IMR-90 (cell line): ENCODE results near the gene AAMP.

Source experiments
- MAFK ChIP-seq: IDR thresholded peaks from 2 replicates; pipeline ENCODE4 v1.6.1; 2012; ENCODE audit warnings: low read depth, low read length, improper control_type of control experiment
- RCOR1 ChIP-seq: IDR thresholded peaks from 2 replicates; pipeline ENCODE4 v1.6.1; 2012; ENCODE audit warnings: mild to moderate bottlenecking, low read length, improper control_type of control experiment; ENCODE audit not compliant: insufficient replicate concordance
- TF ChIP-seq, protein P1 (sequence below): conservative IDR thresholded peaks from 2 replicates; pipeline ENCODE4 v1.5.1; 2012; ENCODE audit warnings: mild to moderate bottlenecking, low read depth, low read length, improper control_type of control experiment

DNA sequence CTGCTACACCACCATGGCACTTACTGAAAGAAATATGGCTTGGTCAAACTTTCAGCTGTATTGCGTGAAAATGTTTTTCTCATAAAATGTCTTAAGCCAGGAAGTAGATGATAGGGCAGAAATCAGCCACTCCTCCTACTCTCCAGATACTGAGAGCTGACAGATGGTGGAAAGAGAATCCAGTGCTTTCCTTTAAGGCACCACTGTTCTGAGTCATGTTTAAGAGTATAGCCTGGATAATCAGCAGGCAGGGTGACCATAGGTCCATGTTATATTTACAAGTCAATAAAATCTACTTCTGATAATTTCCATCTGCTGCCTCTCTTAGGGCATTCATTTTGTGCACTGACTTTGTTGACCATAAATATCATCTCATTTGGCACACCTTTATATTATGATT, 31.1 kb downstream of the AAMP start:
- TF ChIP-seq, protein P1, sequence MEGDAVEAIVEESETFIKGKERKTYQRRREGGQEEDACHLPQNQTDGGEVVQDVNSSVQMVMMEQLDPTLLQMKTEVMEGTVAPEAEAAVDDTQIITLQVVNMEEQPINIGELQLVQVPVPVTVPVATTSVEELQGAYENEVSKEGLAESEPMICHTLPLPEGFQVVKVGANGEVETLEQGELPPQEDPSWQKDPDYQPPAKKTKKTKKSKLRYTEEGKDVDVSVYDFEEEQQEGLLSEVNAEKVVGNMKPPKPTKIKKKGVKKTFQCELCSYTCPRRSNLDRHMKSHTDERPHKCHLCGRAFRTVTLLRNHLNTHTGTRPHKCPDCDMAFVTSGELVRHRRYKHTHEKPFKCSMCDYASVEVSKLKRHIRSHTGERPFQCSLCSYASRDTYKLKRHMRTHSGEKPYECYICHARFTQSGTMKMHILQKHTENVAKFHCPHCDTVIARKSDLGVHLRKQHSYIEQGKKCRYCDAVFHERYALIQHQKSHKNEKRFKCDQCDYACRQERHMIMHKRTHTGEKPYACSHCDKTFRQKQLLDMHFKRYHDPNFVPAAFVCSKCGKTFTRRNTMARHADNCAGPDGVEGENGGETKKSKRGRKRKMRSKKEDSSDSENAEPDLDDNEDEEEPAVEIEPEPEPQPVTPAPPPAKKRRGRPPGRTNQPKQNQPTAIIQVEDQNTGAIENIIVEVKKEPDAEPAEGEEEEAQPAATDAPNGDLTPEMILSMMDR = no peak
- TF ChIP-seq RCOR1 = no peak
- TF ChIP-seq MAFK = no peak
